GM10248 (cell line): Measurements from ENCODE around the gene EXD1.
A peak's percentile ranks its signal among the peaks of the same experiment; 100 is the strongest.
"Not testable (repeated sequence)": the region's sequence is repeated elsewhere in the genome, so short reads cannot be mapped to it uniquely, and the experiment has no call there.

ENCODE experiments used
- CTCF ChIA-PET: fragments of 300-600 bp; sonication (Branson Sonifier 250); formaldehyde crosslinking; extraction: SDS; loops from one replicate; lab custom pipeline; 2021; ENCODE audit warnings: antibody characterized with exemption; lab: Yijun Ruan, JAX
- POLR2A ChIA-PET: fragments of 350-650 bp; sonication (Branson Sonifier 250); formaldehyde crosslinking; extraction: SDS; loops from one replicate; lab custom pipeline; 2020; ENCODE audit warnings: antibody characterized with exemption; lab: Yijun Ruan, JAX
- DNase-seq: peaks from one replicate; pipeline ENCODE4 v3.0.0; 2012; ENCODE audit errors: extremely low spot score
- CTCF ChIP-seq: IDR thresholded peaks from 2 replicates; pipeline ENCODE4 v1.5.1; 2012; ENCODE audit warnings: mild to moderate bottlenecking, low read depth; ENCODE audit errors: extremely low read depth, missing control alignments, control extremely low read depth

EXD1 gene

GRCh38 chr15:41263891-41264351, 33.4 kb upstream of the EXD1 start:
- no peak for DNase-seq
- ChIA-PET CTCF (interaction anchor here (1.0 to 2.4 kb wide), 3 partner anchors 10 to 360 kb away, joined by 3 to 11 read pairs (median 3); partner anchors contain the start of genes CHP1 and EXD1), POLR2A (interaction anchor here (0.6 kb wide), 1 partner anchor 266 kb away, joined by 3 read pairs; no protein-coding TSS in a partner anchor)
- no peak for TF ChIP-seq CTCF

- POLR2A ChIA-PET, result no interaction called here
- no peak for DNase-seq
- no peak for TF ChIP-seq CTCF
- CTCF ChIA-PET, result interaction anchor here (1.4 kb wide), 1 partner anchor 10 kb away, joined by 3 read pairs; no protein-coding TSS in a partner anchor
These were observed 32.0 kb upstream of the EXD1 start for GRCh38 chr15:41262571-41262970.

DNA sequence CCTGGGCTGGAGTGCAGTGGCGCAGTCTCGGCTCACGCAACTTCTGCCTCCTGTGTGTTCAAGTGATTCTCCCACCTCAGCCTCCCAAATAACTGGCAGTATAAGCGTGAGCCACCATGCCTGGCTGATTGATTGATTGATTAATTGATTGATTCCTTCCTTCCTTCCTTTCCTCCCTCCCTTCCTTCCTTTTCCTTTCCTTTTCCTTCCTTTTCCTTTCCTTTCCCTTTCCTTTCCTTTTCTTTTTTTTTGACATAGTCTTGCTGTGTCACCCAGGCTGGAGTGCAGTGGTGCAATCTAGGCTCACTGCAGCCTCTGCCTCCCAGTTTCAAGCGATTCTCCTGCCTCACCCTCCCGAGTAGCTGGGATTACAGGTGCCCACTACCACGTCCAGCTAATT, 30.4 kb upstream of the EXD1 start:
- POLR2A ChIA-PET, result interaction anchor here (0.6 kb wide), 1 partner anchor 408 kb away, joined by 4 read pairs; no protein-coding TSS in a partner anchor
- DNase-seq, CTCF ChIA-PET: not testable (repeated sequence)

GRCh38 chr15:41259546-41260189, 29.1 kb upstream of the EXD1 start:
- DNase-seq, result no peak
- CTCF ChIA-PET, result interaction anchor here (1.0 to 1.3 kb wide), 2 partner anchors 9 to 11 kb away, joined by 3 to 5 read pairs; no protein-coding TSS in a partner anchor
- no peak for TF ChIP-seq CTCF
- POLR2A ChIA-PET, result no interaction called here

DNA sequence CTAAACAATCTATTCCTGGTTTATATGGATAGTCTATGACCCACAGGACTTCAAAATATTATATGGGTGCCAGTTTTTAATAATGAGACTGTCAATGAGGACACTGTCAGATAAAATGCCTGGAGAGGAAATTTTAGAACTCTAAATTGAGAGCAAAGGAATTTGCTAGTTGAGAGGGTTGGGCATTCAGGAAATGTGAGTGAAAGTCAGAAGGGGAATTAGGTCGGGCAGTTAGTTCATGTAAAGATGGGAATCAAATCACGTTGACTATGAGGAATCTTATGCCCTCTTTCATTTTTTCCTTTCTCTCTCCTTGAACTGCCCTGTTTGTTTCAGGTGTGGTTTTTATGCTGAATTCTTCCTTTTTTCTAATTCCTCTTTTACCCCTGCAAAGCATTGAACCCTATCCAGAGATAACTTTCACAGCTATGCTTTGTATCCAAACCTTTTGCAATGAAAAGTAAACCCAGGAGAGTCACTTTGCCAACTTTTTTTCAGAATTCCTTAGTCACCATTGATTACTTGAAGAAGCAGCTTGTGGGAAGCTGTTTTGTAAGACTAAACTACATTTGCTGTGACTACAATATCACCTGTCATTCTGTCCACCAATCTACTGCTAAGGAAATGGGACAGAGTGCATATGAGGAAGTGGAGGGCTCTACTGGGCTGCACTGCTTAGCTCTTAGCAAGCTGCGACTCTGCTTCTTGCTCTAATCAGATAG, 28.4 kb upstream of the EXD1 start:
- no peak for TF ChIP-seq CTCF
- ChIA-PET POLR2A (no interaction called here), CTCF (interaction anchor here (1.0 to 1.3 kb wide), 2 partner anchors 10 to 11 kb away, joined by 3 to 5 read pairs; no protein-coding TSS in a partner anchor)
- DNase-seq, result peak; percentile 52

GRCh38 chr15:41256577-41257038, 26.1 kb upstream of the EXD1 start:
- no peak for DNase-seq
- POLR2A ChIA-PET, result no interaction called here
- CTCF ChIA-PET, result no interaction called here
- no peak for TF ChIP-seq CTCF

DNA sequence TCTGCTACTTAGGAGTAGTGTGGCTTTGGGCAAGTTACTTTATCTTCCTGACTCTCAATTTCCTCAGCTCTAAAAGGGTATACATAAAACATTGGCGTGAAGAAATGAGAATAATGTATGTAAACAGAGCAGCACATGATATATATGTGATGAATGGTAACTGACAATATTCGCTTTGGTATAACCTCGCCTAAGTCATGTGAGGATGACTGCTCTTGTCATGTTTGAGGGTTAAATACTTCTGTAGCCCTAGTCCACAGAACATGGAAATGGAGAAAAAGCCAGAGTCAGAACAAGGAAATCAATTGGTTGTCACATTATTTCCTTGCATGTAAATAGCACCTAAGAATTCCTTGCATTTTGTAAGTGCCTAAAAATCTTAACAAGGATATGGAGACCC, 25.5 kb upstream of the EXD1 start:
- TF ChIP-seq CTCF, result no peak
- CTCF ChIA-PET, result no interaction called here
- no peak for DNase-seq
- POLR2A ChIA-PET, result no interaction called here
